Measurements from ENCODE around the gene KDF1. TPM values are rescaled to one million over a fixed set of nuclear protein-coding genes. Genes with fewer than 3 reads are reported as not detected.

Gene KDF1
- total and polyA plus RNA-seq, 2 of the 13 experiments (the other 11 are each of a cell fraction or from before 2014, with no cell fraction given) = 1.9 to 4.9 TPM

GRCh38 chr1:26921540-26922430, 38.5 kb downstream of the KDF1 start, which contains the start of gene NUDC (continued):
- TF ChIP-seq ZBTB40 (IDR thresholded peaks at IDR 0.05) = peak; percentile 11; the same call in 1 of the 2 replicates
- peak; percentile 75; the same call in 1 of the 2 replicates for TF ChIP-seq ZBTB40 (CRISPR knock-in tag; IDR thresholded peaks at IDR 0.05)
- peak; percentile 52; the same call in 1 of the 2 replicates for TF ChIP-seq SNAPC2 (CRISPR knock-in tag; IDR thresholded peaks at IDR 0.05)
- TF ChIP-seq REXO4 (CRISPR knock-in tag; IDR thresholded peaks at IDR 0.05; ENCODE audit: borderline replicate concordance) = no peak; the same call in 1 of the 2 replicates
- TF ChIP-seq KIAA2018 (CRISPR knock-in tag; IDR thresholded peaks at IDR 0.05; ENCODE audit: borderline replicate concordance) = no peak
- TF ChIP-seq ZNF496 (CRISPR knock-in tag; IDR thresholded peaks at IDR 0.05; ENCODE audit: insufficient replicate concordance) = no peak
- TF ChIP-seq ZC3H4 (CRISPR knock-in tag; IDR thresholded peaks at IDR 0.05; ENCODE audit: borderline replicate concordance) = 0 out of 2 replicates have a peak, but pooled peaks have one; percentile 42
- peak; percentile 85; the same call in 1 of the 2 replicates for TF ChIP-seq ZNF274 (CRISPR knock-in tag; IDR thresholded peaks at IDR 0.05)
- no peak; the same call in 1 of the 2 replicates for TF ChIP-seq EEA1 (CRISPR knock-in tag; IDR thresholded peaks at IDR 0.05; ENCODE audit: borderline replicate concordance)
- TF ChIP-seq POLR2A (IDR thresholded peaks at IDR 0.05; ENCODE audit: insufficient read depth in 1 of 2, low read depth in 2 of 2, low read length in 2 of 2) = peak; percentile 85 to 92
- TF ChIP-seq SP4 (CRISPR knock-in tag; IDR thresholded peaks at IDR 0.05) = peak; percentile 77; the same call in 1 of the 2 replicates
